ENCODE results near the gene E2F4. TPM values are rescaled to one million over a fixed set of nuclear protein-coding genes. Genes with fewer than 3 reads are reported as not detected.

Gene E2F4
- 81.7 to 103 TPM (median 94.2 TPM) in 5 replicates for total RNA-seq (2022; extraction: Qiagen RNA extraction)

GRCh38 chr16:67191995-67192681, at the start of gene E2F4:
TSS of gene E2F4 (plus strand) at chr16:67192155. CDS start at chr16:67192228, 73 bp downstream.

GRCh38 chr16:67150833-67151396, 41.0 kb upstream of the E2F4 start, which contains the start of gene B3GNT9:
TSS of gene B3GNT9 (minus strand) at chr16:67150998. CDS start at chr16:67150485, 513 bp downstream.

GRCh38 chr16:67164599-67165061, 27.3 kb upstream of the E2F4 start, which contains the start of gene HSF4:
TSS of gene HSF4 (plus strand) at chr16:67164745. CDS start at chr16:67164812, 67 bp downstream.

GRCh38 chr16:67170168-67170948, 21.6 kb upstream of the E2F4 start, which contains the start of gene NOL3:
TSS of gene NOL3 (plus strand) at chr16:67170538.

GRCh38 chr16:67183627-67184452, 8.1 kb upstream of the E2F4 start, which contains the start of gene MATCAP1:
TSS of gene MATCAP1 (minus strand) at chr16:67183963. CDS start at chr16:67180610, 3,353 bp downstream.

GRCh38 chr16:67190041-67190440, 1.9 kb upstream of the E2F4 start, which contains the start of gene EXOC3L1:
TSS of gene EXOC3L1 (minus strand) at chr16:67190136. CDS start at chr16:67189676, 460 bp downstream.

GRCh38 chr16:67199011-67199807, 7.3 kb downstream of the E2F4 start, which contains the start of gene ELMO3:
TSS of gene ELMO3 (plus strand) at chr16:67199131. CDS start at chr16:67199327, 196 bp downstream.

GRCh38 chr16:67226804-67227566, 35.0 kb downstream of the E2F4 start, which contains the start of gene TMEM208:
TSS of gene TMEM208 (plus strand) at chr16:67227130. CDS start at chr16:67227219, 89 bp downstream.

GRCh38 chr16:67247192-67248072, 55.5 kb downstream of the E2F4 start, which contains the start of gene FHOD1:
TSS of gene FHOD1 (minus strand) at chr16:67247481. CDS start at chr16:67247410, 71 bp downstream.

Other genes starting within 250 kb of the E2F4 start
- gene CES3, start 230.9 kb upstream of the E2F4 start, total RNA-seq (2022; extraction: Qiagen RNA extraction) = 2.3 to 3.6 TPM (median 2.4 TPM) in 5 replicates
- gene CES4A, start 203.6 kb upstream of the E2F4 start, total RNA-seq (2022; extraction: Qiagen RNA extraction) = 1.9 to 3.3 TPM (median 2.9 TPM) in 5 replicates
- 43.4 to 64.6 TPM (median 52.4 TPM) in 5 replicates for gene CBFB, start 163.0 kb upstream of the E2F4 start, total RNA-seq (2022; extraction: Qiagen RNA extraction)
- 22.3 to 24.6 TPM (median 22.8 TPM) in 5 replicates for gene PHAF1, start 82.2 kb upstream of the E2F4 start, total RNA-seq (2022; extraction: Qiagen RNA extraction)
- gene B3GNT9, start 41.2 kb upstream of the E2F4 start, total RNA-seq (2022; extraction: Qiagen RNA extraction) = 7.4 to 10.0 TPM (median 9.2 TPM) in 5 replicates
- 15.2 to 21.9 TPM (median 21.3 TPM) in 5 replicates for gene TRADD, start 32.2 kb upstream of the E2F4 start, total RNA-seq (2022; extraction: Qiagen RNA extraction)
- gene FBXL8, start 32.2 kb upstream of the E2F4 start, total RNA-seq (2022; extraction: Qiagen RNA extraction) = 5.8 to 11.5 TPM (median 8.5 TPM) in 5 replicates
- 12.2 to 21.9 TPM (median 16.8 TPM) in 5 replicates for gene HSF4, start 27.4 kb upstream of the E2F4 start, total RNA-seq (2022; extraction: Qiagen RNA extraction)
- gene NOL3, start 21.6 kb upstream of the E2F4 start, total RNA-seq (2022; extraction: Qiagen RNA extraction) = 73.1 to 97.4 TPM (median 92.2 TPM) in 5 replicates
- gene MATCAP1, start 8.2 kb upstream of the E2F4 start, total RNA-seq (2022; extraction: Qiagen RNA extraction) = 4.2 to 8.5 TPM (median 6.5 TPM) in 5 replicates
- 0.06 to 0.32 TPM (median 0.23 TPM) in 4 of 5 replicates, not detected in the other for gene EXOC3L1, start 2.0 kb upstream of the E2F4 start, total RNA-seq (2022; extraction: Qiagen RNA extraction)
- gene ELMO3, start 7.0 kb downstream of the E2F4 start, total RNA-seq (2022; extraction: Qiagen RNA extraction) = 0.70 to 1.8 TPM (median 1.1 TPM) in 5 replicates
- 82.1 to 103 TPM (median 91.2 TPM) in 5 replicates for gene TMEM208, start 35.0 kb downstream of the E2F4 start, total RNA-seq (2022; extraction: Qiagen RNA extraction)
- gene FHOD1, start 55.3 kb downstream of the E2F4 start, total RNA-seq (2022; extraction: Qiagen RNA extraction) = 40.2 to 67.1 TPM (median 60.9 TPM) in 5 replicates
- gene SLC9A5, start 56.8 kb downstream of the E2F4 start, total RNA-seq (2022; extraction: Qiagen RNA extraction) = 1.1 to 1.9 TPM (median 1.5 TPM) in 5 replicates
- gene PLEKHG4, start 87.4 kb downstream of the E2F4 start, total RNA-seq (2022; extraction: Qiagen RNA extraction) = 9.7 to 17.3 TPM (median 14.6 TPM) in 5 replicates
- 0.08 to 0.44 TPM (median 0.20 TPM) in 4 of 5 replicates, not detected in the other for gene KCTD19, start 134.6 kb downstream of the E2F4 start, total RNA-seq (2022; extraction: Qiagen RNA extraction)
- 0.08 to 0.09 TPM in 2 of 5 replicates, not detected in the others for gene LRRC36, start 134.7 kb downstream of the E2F4 start, total RNA-seq (2022; extraction: Qiagen RNA extraction)
- gene TPPP3, start 201.3 kb downstream of the E2F4 start, total RNA-seq (2022; extraction: Qiagen RNA extraction) = 9.1 to 16.5 TPM (median 14.0 TPM) in 5 replicates
- gene ZDHHC1, start 224.3 kb downstream of the E2F4 start, total RNA-seq (2022; extraction: Qiagen RNA extraction) = 4.8 to 8.1 TPM (median 7.1 TPM) in 5 replicates
- gene HSD11B2, start 239.0 kb downstream of the E2F4 start, total RNA-seq (2022; extraction: Qiagen RNA extraction) = 1.6 to 2.4 TPM (median 2.1 TPM) in 5 replicates